H9 (cell line): ENCODE measurements around the gene CLEC19A. TPM values are rescaled to one million over a fixed set of nuclear protein-coding genes. Genes with fewer than 3 reads are reported as not detected.

Experiments used
- DNase-seq: peaks from one replicate; pipeline ENCODE4 v3.0.0-alpha.2; 2017
- H2AFZ ChIP-seq: one replicate; pipeline ENCODE4 v1.6.1; 2013; ENCODE audit warnings: mild to moderate bottlenecking, low read length, control low read depth, moderate library complexity
- H2AK5ac ChIP-seq: 2 replicates; pipeline ENCODE4 v1.6.1; 2013; ENCODE audit warnings: low read length, control low read depth, mixed read lengths; ENCODE audit not compliant: insufficient read length
- H2BK120ac ChIP-seq: one replicate; pipeline ENCODE4 v1.6.1; 2013; ENCODE audit warnings: low read depth, mild to moderate bottlenecking, low read length, control low read depth, inconsistent platforms; ENCODE audit not compliant: poor library complexity, severe bottlenecking
- H2BK12ac ChIP-seq: 2 replicates; pipeline ENCODE4 v1.6.1; 2013; ENCODE audit warnings: low read length, control low read depth, mixed read lengths, low read depth; ENCODE audit not compliant: insufficient read length
- H2BK15ac ChIP-seq: 2 replicates; pipeline ENCODE4 v1.6.1; 2013; ENCODE audit warnings: low read depth, low read length, control low read depth
- H2BK20ac ChIP-seq: one replicate; pipeline ENCODE4 v1.6.1; 2013; ENCODE audit warnings: low read depth, mild to moderate bottlenecking, low read length, control low read depth, inconsistent platforms; ENCODE audit not compliant: poor library complexity, severe bottlenecking
- H2BK5ac ChIP-seq: 2 replicates; pipeline ENCODE4 v1.6.1; 2013; ENCODE audit warnings: low read length, control low read depth, mixed read lengths; ENCODE audit not compliant: insufficient read length
- H3K14ac ChIP-seq: 2 replicates; pipeline ENCODE4 v1.6.1; 2013; ENCODE audit warnings: low read length, control low read depth; ENCODE audit not compliant: insufficient read depth
- H3K18ac ChIP-seq: 2 replicates; pipeline ENCODE4 v1.6.1; 2013; ENCODE audit warnings: low read depth, mild to moderate bottlenecking, mixed read lengths, low read length, control low read depth; ENCODE audit not compliant: insufficient read length
- H3K23ac ChIP-seq: 2 replicates; pipeline ENCODE4 v1.6.1; 2013; ENCODE audit warnings: low read length, control low read depth, mixed read lengths, low read depth; ENCODE audit not compliant: insufficient read length
- H3K23me2 ChIP-seq: 2 replicates; pipeline ENCODE4 v1.6.1; 2013; ENCODE audit warnings: low read depth, mild to moderate bottlenecking, mixed read lengths, low read length, control low read depth; ENCODE audit not compliant: insufficient read length, poor library complexity, severe bottlenecking
- H3K27ac ChIP-seq: 2 replicates; pipeline ENCODE4 v1.5.1; 2013; ENCODE audit warnings: low read length, control low read depth, mixed read lengths, low read depth; ENCODE audit not compliant: insufficient read length
- H3K27me3 ChIP-seq: 2 replicates; pipeline ENCODE4 v1.6.1; 2013; ENCODE audit warnings: low read length, control low read depth, inconsistent platforms; ENCODE audit not compliant: insufficient read depth
- H3K4ac ChIP-seq: 2 replicates; pipeline ENCODE4 v1.6.1; 2013; ENCODE audit warnings: low read depth, mild to moderate bottlenecking, control low read depth, inconsistent platforms, low read length, moderate library complexity
- H3K4me1 ChIP-seq: 2 replicates; pipeline ENCODE4 v1.6.1; 2013; ENCODE audit warnings: low read length, control low read depth, inconsistent platforms; ENCODE audit not compliant: insufficient read depth
- H3K4me2 ChIP-seq: 2 replicates; pipeline ENCODE4 v1.6.1; 2013; ENCODE audit warnings: low read length, control low read depth, mixed read lengths; ENCODE audit not compliant: insufficient read length, insufficient read depth
- H3K56ac ChIP-seq: 2 replicates; pipeline ENCODE4 v1.6.1; 2013; ENCODE audit warnings: low read depth, mild to moderate bottlenecking, mixed read lengths, low read length, control low read depth; ENCODE audit not compliant: insufficient read length
- H3K79me1 ChIP-seq: 2 replicates; pipeline ENCODE4 v1.6.1; 2013; ENCODE audit warnings: low read depth, mild to moderate bottlenecking, moderate library complexity, low read length, control low read depth, inconsistent platforms; ENCODE audit not compliant: insufficient read depth, poor library complexity, severe bottlenecking
- H3K79me2 ChIP-seq: 2 replicates; pipeline ENCODE4 v1.6.1; 2013; ENCODE audit warnings: low read length, control low read depth, inconsistent platforms; ENCODE audit not compliant: insufficient read depth
- H3K9ac ChIP-seq: 2 replicates; pipeline ENCODE4 v1.6.1; 2013; ENCODE audit warnings: low read length, control low read depth, mixed read lengths; ENCODE audit not compliant: insufficient read length; ENCODE audit errors: extremely low read depth
- H3K9me3 ChIP-seq: one replicate; pipeline ENCODE4 v1.6.1; 2013; ENCODE audit warnings: low read depth, low read length, inconsistent platforms; ENCODE audit not compliant: control insufficient read depth
- H3T11ph ChIP-seq: one replicate; pipeline ENCODE4 v1.6.1; 2013; ENCODE audit warnings: mild to moderate bottlenecking, low read length, control low read depth, inconsistent platforms
- H4K20me1 ChIP-seq: one replicate; pipeline ENCODE4 v1.6.1; 2013; ENCODE audit not compliant: control insufficient read depth, insufficient read length, insufficient read depth
- H4K5ac ChIP-seq: 2 replicates; pipeline ENCODE4 v1.6.1; 2013; ENCODE audit warnings: low read depth, mild to moderate bottlenecking, mixed read lengths, low read length, control low read depth; ENCODE audit not compliant: insufficient read length
- H4K8ac ChIP-seq: replicated peaks from 2 replicates; pipeline ENCODE4 v1.6.1; 2013; ENCODE audit warnings: low read length, control low read depth, mixed read lengths, low read depth; ENCODE audit not compliant: insufficient read length
- H4K91ac ChIP-seq: 2 replicates; pipeline ENCODE4 v1.6.1; 2013; ENCODE audit warnings: low read depth, mild to moderate bottlenecking, moderate library complexity, mixed read lengths, low read length, control low read depth; ENCODE audit not compliant: insufficient read length
- H3K27ac Mint-ChIP-seq, 3 experiments: 2 replicates in 2 of 3; 3 replicates in 1 of 3; pipeline ENCODE4 v1.8.0; 2020 to 2021; ENCODE audit warnings: mixed read lengths in 3 of 3, mild to moderate bottlenecking in 1 of 3, moderate library complexity in 1 of 3
- H3K27me3 Mint-ChIP-seq: 2 replicates; pipeline ENCODE4 v1.8.0; 2021; ENCODE audit warnings: low read depth, mild to moderate bottlenecking, moderate library complexity, mixed read lengths
- H3K36me3 Mint-ChIP-seq, 3 experiments: 2 replicates in 2 of 3; 3 replicates in 1 of 3; pipeline ENCODE4 v1.8.0; 2020 to 2021; ENCODE audit warnings: low read depth in 3 of 3, mixed read lengths in 3 of 3; ENCODE audit not compliant: insufficient read depth in 1 of 3
- H3K4me1 Mint-ChIP-seq, 2 experiments: 2 replicates each; pipeline ENCODE4 v1.8.0; 2020; ENCODE audit warnings: mixed read lengths in 2 of 2
- H3K4me3 Mint-ChIP-seq, 2 experiments: 2 replicates in 1 of 2; 3 replicates in 1 of 2; pipeline ENCODE4 v1.8.0; 2020 to 2021; ENCODE audit warnings: mild to moderate bottlenecking in 2 of 2, mixed read lengths in 2 of 2, moderate library complexity in 1 of 2
- H3K9me3 Mint-ChIP-seq, 2 experiments: 2 replicates in 1 of 2; 3 replicates in 1 of 2; pipeline ENCODE4 v1.8.0; 2020; ENCODE audit warnings: mild to moderate bottlenecking in 2 of 2, mixed read lengths in 2 of 2, moderate library complexity in 1 of 2
- CTCF ChIP-seq: fragments of 200-600 bp; sonication (generic); conservative IDR thresholded peaks from 3 replicates; pipeline ENCODE4 v1.8.0; 2021; ENCODE audit warnings: antibody characterized with exemption, mild to moderate bottlenecking
- WGBS: extraction: QIAGEN DNeasy Blood & Tissue Kit; methylation state at CpG from one replicate; pipeline ENCODE4 v1.1.7; 2013; ENCODE audit warnings: missing lambda C conversion rate, low lambda C conversion rate, mixed read lengths; ENCODE audit not compliant: insufficient read length; ENCODE audit errors: extremely low coverage; 5-methylcytosine and 5-hydroxymethylcytosine counted together
- total RNA-seq: library from RNA; stranded (reverse); gene quantifications from 2 replicates; pipeline ENCODE4 v1.2.1, GENCODE V29; 2021

The CLEC19A gene
- total RNA-seq, 1 experiment from 2014 or later: not detected

- H2BK20ac ChIP-seq: no peak overlapping the region
- H3K79me1 ChIP-seq: no peaks in the 10 kb centered on the region
- peak overlapping the region; percentile 31 to 85 (median 78); a peak in 6 of 7 replicates for H3K27ac Mint-ChIP-seq
- H4K91ac ChIP-seq: peak overlapping the region; percentile 89
- WGBS: no CpG with 5 or more reads among the region's 7 CpGs
- no peak for TF ChIP-seq CTCF
- no peak overlapping the region for H3K23ac ChIP-seq
- H3K14ac ChIP-seq: peak overlapping the region; percentile 91
- H4K5ac ChIP-seq: no peak overlapping the region
- peaks cover 3 to 5% of the 10 kb centered on the region in 2 experiments; a peak in 3 of 5 replicates for H3K9me3 Mint-ChIP-seq
- H3K56ac ChIP-seq: no peak overlapping the region
- H4K20me1 ChIP-seq: no peaks in the 10 kb centered on the region
- peak overlapping the region; percentile 90 for H3T11ph ChIP-seq
- H4K8ac ChIP-seq: no peak overlapping the region
- no peaks in the 10 kb centered on the region; the same call in 1 of the 2 replicates for H3K27me3 Mint-ChIP-seq
- H3K36me3 Mint-ChIP-seq: peaks cover 0 to 3% (median 0%) of the 10 kb centered on the region in 3 experiments; a peak in 2 of 7 replicates
- H2AK5ac ChIP-seq: no peak overlapping the region
- H2BK12ac ChIP-seq: peak overlapping the region; percentile 70
- H3K27me3 ChIP-seq: no peaks in the 10 kb centered on the region
- no peaks in the 10 kb centered on the region for H3K23me2 ChIP-seq
- peaks cover 11% of the 10 kb centered on the region; the same call in 1 of the 2 replicates for H3K4me1 ChIP-seq
- H2BK5ac ChIP-seq: no peak overlapping the region
- H3K4me2 ChIP-seq: no peak overlapping the region
- no peaks in the 10 kb centered on the region for H3K9me3 ChIP-seq
- H3K4me3 Mint-ChIP-seq: peak overlapping the region in 1 of 2 experiments; percentile 52; a peak in 1 of 5 replicates
- peak overlapping the region; percentile 96 for H2BK120ac ChIP-seq
- no peaks in the 10 kb centered on the region for H3K79me2 ChIP-seq
- H3K27ac ChIP-seq: no peak overlapping the region
- DNase-seq: peak; percentile 54
- peak overlapping the region; percentile 41; the same call in 1 of the 2 replicates for H2BK15ac ChIP-seq
- H3K18ac ChIP-seq: peak overlapping the region; percentile 93
- no peak overlapping the region for H3K4ac ChIP-seq
- H3K9ac ChIP-seq: no peak overlapping the region
- peak overlapping the region; percentile 42 for H2AFZ ChIP-seq
- H3K4me1 Mint-ChIP-seq: peaks cover 61 to 73% of the 10 kb centered on the region in 2 experiments
These were observed 4.4 kb downstream of the CLEC19A start for GRCh38 chr16:19289811-19290485.
